DMS153 (cell line): Measurements from ENCODE around the gene PLK5.
"Not testable (repeated sequence)": the region's sequence is repeated elsewhere in the genome, so short reads cannot be mapped to it uniquely, and the experiment has no call there.

Source experiments
- DNase-seq: peaks from one replicate; lab custom pipeline; 2025; lab: John Stamatoyannopoulos, UW

The PLK5 gene

GRCh38 chr19:1507763-1508506 is 15.9 kb upstream of the PLK5 start:
- DNase-seq: peak; percentile 80

GRCh38 chr19:1508507-1508856 is 15.4 kb upstream of the PLK5 start:
- no peak for DNase-seq

GRCh38 chr19:1509602-1510441 is 14.1 kb upstream of the PLK5 start:
- DNase-seq: no peak

GRCh38 chr19:1510442-1510806 is 13.5 kb upstream of the PLK5 start:
- no peak for DNase-seq

GRCh38 chr19:1510807-1511206 is 13.1 kb upstream of the PLK5 start:
- no peak for DNase-seq

- no peak for DNase-seq
Measured at GRCh38 chr19:1511318-1512317, 12.3 kb upstream of the PLK5 start.

- DNase-seq: no peak
Measured at GRCh38 chr19:1512671-1513498, 11.0 kb upstream of the PLK5 start, which contains the start of gene ADAMTSL5. TSS of gene ADAMTSL5 (minus strand) at chr19:1513019. CDS start at chr19:1510943, 2,076 bp downstream.

- no peak for DNase-seq
Measured at GRCh38 chr19:1513499-1514294, 10.2 kb upstream of the PLK5 start.

- no peak for DNase-seq
Measured at GRCh38 chr19:1514295-1514661, 9.6 kb upstream of the PLK5 start.

- DNase-seq: no peak
Measured at GRCh38 chr19:1514986-1515721, 8.7 kb upstream of the PLK5 start.

- DNase-seq: no peak
Measured at GRCh38 chr19:1516395-1516753, 7.5 kb upstream of the PLK5 start.

- DNase-seq: no peak
Measured at GRCh38 chr19:1518471-1518870, 5.4 kb upstream of the PLK5 start.

GRCh38 chr19:1519802-1520201 is 4.1 kb upstream of the PLK5 start:
- DNase-seq: not testable (repeated sequence)

- no peak for DNase-seq
Measured at GRCh38 chr19:1520203-1520780, 3.6 kb upstream of the PLK5 start.

- no peak for DNase-seq
Measured at GRCh38 chr19:1521636-1522035, 2.2 kb upstream of the PLK5 start.

- no peak for DNase-seq
Measured at GRCh38 chr19:1522061-1522460, 1.8 kb upstream of the PLK5 start.

GRCh38 chr19:1522838-1523237 is 1.0 kb upstream of the PLK5 start:
- no peak for DNase-seq

GRCh38 chr19:1524287-1524971 is 552 bp downstream of the PLK5 start:
- DNase-seq: no peak

GRCh38 chr19:1524972-1525325 is 1.1 kb downstream of the PLK5 start:
- no peak for DNase-seq
